ENCODE measurements around the gene RRAD.

DNA sequence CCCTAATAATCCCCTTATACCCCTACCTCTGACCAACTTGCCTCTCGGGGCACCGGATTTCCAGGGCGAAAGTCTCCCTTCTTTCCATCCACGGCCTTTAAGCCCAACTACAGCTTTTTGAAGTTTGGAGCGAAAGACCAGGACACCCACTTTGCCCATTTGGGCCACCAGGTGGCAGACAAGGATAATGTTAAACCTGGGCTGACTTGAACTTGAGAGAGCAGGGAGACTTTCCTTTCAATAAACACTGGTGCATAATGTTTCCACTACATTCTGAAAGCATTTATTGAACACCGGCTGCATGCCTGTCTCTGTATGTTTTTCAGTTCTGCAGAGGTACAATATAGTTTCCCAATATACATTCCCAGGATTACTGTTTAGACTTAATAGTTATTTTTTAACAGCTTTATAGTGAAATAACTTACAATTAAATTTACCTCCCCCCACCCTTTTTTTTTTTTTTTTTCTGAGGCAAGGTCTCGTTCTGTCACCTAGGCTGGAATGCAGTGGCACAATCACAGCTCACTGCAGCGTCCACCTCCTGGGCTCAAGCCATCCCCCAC, 28.8 kb upstream of the RRAD start:
- TF ChIP-seq, protein P1, sequence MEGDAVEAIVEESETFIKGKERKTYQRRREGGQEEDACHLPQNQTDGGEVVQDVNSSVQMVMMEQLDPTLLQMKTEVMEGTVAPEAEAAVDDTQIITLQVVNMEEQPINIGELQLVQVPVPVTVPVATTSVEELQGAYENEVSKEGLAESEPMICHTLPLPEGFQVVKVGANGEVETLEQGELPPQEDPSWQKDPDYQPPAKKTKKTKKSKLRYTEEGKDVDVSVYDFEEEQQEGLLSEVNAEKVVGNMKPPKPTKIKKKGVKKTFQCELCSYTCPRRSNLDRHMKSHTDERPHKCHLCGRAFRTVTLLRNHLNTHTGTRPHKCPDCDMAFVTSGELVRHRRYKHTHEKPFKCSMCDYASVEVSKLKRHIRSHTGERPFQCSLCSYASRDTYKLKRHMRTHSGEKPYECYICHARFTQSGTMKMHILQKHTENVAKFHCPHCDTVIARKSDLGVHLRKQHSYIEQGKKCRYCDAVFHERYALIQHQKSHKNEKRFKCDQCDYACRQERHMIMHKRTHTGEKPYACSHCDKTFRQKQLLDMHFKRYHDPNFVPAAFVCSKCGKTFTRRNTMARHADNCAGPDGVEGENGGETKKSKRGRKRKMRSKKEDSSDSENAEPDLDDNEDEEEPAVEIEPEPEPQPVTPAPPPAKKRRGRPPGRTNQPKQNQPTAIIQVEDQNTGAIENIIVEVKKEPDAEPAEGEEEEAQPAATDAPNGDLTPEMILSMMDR (IDR thresholded peaks at IDR 0.05; ENCODE audit: insufficient read depth, low read depth, low read length), result peak; percentile 83
- TF ChIP-seq EZH2 (IDR thresholded peaks at IDR 0.05; ENCODE audit: insufficient read depth, low read length), result no peak

Measured in astrocyte (in vitro differentiated cells and primary cell).